HG03108 (cell line): ENCODE results near the gene KCNJ5.
"Not testable (repeated sequence)": the region's sequence is repeated elsewhere in the genome, so short reads cannot be mapped to it uniquely, and the experiment has no call there.

ENCODE experiments used
- ATAC-seq: cut with Tn5 transposase; IDR thresholded peaks from one replicate; pipeline ENCODE4 v1.9.1; 2021; ENCODE audit warnings: moderate library complexity; ENCODE audit not compliant: unreplicated experiment

The KCNJ5 gene

DNA sequence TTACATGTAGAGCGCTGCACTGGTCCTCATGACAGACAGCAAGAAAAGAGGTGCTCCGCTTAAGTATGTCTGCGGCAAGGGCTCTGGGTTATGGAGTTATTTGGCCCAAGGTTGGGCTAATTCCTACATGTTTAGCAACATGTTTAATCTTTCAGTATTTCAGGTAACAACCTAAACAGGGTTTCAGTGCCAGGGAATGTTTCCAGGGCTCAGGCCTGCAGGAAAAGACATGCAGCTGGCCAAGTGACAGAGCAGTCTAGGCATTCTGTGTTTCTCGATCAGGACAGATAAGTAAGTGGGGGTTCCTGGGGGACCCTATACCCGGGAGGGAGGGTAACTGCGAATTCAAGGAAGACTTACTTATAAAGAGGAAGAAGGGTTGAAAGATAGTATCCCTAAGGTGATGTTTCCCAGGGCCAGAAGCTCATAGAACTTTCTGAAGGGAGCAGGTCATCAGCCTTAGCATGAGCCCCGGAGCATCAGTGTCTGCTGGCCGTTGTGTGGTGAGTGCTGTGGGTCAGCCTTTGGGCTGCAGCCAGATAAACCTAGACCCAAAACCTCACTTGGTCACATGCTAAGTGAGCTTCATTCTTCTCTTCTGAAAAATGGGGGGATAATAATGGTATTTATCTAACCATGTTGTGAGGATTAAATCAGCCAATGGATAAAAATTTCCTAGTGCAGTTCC is 18.4 kb downstream of the KCNJ5 start:
- ATAC-seq, result no peak

DNA sequence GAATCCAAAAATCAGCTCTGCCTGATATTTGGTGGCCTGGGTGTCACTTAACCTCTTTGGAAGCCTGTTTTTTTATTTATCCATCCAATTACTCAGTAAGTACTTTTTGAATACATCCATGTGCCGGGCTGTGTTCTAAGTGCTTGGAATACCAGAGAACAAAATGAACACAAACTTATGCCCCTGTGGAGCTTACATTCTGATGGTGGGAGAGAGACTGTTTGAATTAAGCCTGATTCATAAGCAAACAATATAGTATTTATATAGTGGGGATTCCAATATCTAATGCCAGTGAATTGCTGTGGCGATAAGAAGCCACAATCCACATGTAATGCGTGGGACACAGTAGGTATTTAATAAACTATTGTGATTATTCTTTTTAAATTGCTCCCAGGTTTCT is 19.4 kb downstream of the KCNJ5 start:
- ATAC-seq, result no peak

DNA sequence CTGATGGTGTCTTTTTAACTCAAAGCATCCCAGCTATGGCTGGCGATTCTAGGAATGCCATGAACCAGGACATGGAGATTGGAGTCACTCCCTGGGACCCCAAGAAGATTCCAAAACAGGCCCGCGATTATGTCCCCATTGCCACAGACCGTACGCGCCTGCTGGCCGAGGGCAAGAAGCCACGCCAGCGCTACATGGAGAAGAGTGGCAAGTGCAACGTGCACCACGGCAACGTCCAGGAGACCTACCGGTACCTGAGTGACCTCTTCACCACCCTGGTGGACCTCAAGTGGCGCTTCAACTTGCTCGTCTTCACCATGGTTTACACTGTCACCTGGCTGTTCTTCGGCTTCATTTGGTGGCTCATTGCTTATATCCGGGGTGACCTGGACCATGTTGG is 20.1 kb downstream of the KCNJ5 start:
- no peak for ATAC-seq

DNA sequence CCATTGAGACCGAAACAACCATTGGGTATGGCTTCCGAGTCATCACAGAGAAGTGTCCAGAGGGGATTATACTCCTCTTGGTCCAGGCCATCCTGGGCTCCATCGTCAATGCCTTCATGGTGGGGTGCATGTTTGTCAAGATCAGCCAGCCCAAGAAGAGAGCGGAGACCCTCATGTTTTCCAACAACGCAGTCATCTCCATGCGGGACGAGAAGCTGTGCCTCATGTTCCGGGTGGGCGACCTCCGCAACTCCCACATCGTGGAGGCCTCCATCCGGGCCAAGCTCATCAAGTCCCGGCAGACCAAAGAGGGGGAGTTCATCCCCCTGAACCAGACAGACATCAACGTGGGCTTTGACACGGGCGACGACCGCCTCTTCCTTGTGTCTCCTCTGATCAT is 20.5 kb downstream of the KCNJ5 start:
- ATAC-seq, result no peak

DNA sequence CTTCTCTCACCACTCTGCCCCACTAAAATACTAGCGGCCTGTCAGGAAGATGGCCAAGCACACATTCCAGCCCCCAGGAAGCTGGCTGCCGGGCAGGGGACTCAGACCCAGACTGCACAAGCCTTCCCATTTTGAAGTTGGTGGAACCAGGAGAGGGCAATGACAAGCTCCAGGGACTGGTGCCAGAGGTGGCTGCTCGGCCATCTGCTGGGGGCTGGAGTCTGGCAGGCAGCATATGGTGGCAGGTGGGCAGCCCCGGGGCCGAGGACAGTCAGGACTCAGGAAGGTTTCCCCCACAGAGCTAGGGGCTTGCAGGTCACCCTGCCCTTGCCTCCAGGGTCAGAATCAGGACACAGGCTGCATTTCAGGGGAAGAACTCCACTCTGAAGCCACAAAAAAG is 22.6 kb downstream of the KCNJ5 start:
- ATAC-seq, result no peak

DNA sequence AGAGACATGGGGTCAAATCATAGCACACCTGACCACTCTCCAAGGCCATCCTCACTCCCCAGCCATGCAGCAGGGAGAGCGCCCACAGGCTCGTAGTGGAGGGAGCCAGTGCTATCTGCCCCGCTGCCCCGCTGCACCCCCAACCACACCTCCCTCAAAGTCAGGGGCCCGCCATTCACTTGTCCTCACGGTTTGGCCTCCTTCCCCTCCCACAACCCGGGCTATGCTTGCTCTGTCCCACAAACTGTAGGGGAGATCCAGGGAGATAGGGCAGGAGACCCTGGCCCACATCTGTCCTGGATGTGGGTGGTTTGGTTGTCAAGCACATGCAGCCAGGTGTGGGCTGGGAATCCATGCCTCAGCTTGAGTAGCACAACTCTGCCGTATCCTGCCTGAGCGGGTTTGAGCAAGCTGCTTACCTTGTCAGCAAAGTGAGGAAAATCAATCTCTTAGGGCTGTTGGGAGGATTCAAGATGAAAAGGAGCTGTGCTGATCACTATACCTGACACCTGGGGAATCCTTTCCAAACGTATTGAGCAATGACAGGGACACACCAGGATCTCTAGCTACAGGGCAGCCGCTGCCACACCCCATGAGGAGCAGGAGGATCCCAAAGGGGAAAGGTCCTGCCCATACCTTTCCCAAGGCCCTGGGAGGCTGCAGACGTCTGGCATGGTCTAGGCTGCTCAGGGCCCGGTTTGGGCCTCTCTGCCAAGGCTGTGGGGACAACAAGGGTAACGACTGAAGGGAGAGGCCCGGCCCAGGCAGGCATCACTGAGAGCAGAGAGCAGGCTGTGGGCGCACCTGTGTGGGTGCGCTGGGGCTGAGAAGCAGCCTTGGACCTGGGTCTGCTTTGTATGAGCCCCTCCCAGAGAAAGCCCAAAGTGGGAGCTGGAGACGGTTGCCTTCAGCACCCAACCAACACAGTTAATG is 23.3 kb downstream of the KCNJ5 start:
- ATAC-seq, result no peak

DNA sequence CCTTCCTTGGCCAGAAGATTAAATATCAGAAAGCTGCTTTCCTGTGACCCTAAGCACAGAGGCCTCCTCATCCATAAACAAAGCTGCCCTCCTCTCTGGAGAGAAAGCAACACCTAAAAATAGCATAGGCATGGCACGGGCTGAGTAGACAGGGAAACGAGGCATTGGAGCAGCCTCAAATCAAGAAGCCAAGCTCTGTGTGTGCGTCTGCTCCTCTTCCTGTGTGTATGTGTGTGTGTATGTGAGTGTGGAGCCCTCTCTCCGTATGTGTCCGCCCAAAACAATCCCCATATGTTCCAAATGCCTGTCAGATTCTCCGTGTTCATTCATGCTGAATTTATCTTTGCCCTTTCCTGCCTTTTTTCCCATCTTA is 24.0 kb downstream of the KCNJ5 start:
- no peak for ATAC-seq

DNA sequence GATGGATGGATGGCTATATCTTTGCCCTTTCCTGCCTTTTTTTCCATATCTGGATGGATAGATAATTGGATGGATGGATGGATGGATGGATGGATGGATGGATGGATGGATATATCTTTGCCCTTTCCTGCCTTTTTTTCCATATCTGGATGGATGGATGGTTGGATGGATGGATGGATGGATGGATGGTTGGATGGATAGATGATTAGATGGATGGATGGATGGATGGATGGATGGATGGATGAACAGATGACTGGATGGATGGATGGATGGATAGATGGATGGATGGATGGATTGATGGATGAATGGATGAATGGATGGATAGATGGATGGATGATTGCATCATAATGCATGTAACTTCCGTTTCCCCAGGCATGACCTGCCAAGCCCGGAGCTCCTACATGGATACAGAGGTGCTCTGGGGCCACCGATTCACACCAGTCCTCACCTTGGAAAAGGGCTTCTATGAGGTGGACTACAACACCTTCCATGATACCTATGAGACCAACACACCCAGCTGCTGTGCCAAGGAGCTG is 24.9 kb downstream of the KCNJ5 start:
- no peak for ATAC-seq

DNA sequence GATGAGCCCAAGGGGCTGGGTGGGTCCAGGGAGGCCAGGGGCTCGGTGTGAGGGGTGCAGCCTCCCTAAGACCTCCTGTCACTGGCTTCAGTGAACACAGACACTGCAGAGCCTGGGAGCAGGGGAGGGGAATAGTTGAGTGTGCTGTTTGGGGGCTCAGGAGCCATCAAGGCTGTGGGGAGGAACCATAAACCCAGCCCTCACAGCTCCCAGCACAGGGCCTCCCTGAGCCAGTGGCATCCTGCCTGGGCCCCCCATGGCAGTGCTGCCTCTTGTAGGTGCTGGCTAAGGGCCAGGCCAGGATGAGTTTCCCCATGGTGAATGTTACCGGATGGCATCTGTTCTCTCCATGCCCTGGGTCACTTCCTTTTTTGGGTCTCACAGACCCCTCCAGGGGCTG is 25.5 kb downstream of the KCNJ5 start:
- ATAC-seq, result no peak

DNA sequence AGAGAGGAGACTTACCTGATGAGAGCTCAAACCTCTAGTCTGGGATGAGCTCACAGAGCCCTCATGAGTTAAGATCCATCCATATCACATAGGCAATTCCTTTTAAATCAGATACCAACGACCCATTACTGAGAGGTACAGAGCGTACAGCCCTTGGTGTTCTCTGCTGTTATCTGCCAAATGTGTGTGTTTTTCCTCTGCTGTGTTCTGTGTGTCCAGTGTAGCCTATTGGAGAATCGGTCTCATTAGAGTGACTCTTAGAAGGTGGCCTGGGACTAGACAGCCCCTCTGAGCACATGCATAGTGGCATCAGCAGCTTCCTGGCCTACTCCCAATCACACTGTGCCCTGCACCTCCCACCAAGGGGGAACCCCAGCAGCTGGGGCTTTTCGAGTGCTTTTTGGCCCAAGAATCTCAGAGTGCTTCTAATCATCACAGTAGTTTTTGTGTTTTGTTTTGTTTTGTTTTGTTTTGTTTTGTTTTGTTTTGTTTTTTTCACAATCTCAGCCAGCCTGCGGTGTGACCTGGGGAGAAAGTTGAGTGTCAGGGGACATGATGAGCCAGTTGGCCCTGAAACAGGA is 26.1 kb downstream of the KCNJ5 start:
- no peak for ATAC-seq

DNA sequence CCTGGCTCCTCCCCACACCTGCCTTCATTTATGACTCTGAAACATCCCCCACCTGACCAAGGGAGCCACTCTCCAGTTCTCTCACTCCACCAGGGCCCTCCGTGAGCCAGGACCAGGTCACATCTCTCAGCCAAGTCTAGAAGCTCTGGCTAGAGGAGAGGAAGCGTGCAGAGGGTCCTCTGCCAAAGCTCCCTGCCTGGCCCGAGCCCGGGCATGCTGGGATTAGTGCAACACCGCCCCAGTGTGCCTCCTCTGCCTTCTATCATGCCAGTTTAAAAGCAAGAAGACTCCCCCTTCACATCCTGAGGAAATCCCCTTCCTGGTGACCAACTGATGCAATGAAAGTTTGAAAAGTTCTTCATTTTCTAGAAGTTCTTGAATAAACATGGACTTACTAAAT is 28.1 kb downstream of the KCNJ5 start:
- ATAC-seq, result no peak

DNA sequence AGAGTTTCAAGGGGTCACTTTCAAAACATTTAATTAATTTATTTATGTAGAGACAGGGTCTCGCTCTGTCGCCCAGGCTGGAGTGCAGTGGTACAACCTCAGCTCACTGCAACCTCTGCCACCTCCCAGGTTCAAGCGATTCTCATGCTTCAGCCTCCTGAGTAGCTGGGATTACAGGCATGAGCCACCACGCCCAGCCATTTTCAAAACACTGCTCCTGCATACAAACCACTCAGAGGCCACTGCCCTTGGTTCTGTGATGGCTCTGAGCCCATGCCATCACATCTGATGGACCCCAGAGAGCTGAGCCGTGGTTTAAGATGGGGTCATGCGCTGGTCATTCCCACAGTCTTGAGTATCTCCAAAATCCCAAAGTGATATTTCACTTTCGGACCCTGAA is 28.5 kb downstream of the KCNJ5 start:
- not testable (repeated sequence) for ATAC-seq

DNA sequence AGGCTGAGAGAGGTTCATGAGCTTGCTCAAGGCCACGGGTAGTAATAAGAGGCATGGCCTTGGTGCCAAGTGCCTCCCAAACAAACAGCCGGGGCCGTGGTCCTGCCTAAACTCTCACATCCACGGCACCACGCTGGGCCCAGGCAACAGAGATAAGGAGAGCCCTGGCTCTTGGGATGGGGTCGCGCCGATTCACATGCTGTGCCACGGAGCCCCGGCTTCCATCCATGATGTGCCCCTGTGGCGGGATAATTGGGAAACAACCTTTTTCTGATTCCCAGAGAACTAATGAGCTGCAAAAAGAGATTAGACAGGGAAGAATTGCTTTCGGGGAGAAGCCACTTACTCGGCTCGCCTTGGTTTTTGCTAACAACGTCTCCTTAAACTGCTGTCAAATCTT is 29.5 kb downstream of the KCNJ5 start:
- no peak for ATAC-seq

DNA sequence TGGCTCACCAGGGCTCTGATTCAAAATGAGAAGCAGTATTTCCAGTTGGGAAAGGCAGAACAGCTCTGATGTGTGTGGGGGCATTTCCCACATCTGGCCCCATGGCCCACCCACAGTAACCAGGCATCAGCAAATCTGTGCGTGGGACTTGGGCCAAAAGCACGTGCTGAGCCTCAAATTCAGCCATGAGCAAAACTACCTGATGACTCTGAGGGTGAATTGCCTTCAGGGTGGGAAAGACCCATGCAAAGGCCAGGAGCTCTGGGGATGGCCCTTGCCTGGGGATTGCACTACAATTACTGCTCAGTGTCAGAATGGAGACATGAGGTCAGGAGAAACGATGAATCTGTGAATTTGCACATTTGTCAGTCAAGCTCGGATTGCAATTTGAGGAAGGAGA is 30.6 kb downstream of the KCNJ5 start:
- no peak for ATAC-seq

DNA sequence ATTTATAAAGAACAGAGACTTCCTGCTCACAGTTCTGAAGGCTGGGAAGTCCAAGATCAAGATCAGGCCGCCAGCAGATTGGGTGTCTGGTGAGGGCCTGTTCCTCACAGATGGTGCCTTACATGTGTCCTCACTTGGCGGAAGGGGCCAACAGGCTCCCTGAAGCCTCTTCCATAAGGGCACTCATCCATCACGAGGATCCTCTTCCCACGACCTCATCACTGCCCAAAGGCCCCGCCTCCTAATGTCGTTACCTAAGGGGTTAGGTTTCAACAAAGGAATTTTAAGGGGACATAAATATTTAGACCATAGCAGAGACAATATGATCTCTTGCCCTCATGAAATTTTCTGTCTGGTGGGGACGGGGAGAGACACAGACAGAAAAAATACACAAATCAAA is 32.9 kb downstream of the KCNJ5 start:
- ATAC-seq, result no peak

DNA sequence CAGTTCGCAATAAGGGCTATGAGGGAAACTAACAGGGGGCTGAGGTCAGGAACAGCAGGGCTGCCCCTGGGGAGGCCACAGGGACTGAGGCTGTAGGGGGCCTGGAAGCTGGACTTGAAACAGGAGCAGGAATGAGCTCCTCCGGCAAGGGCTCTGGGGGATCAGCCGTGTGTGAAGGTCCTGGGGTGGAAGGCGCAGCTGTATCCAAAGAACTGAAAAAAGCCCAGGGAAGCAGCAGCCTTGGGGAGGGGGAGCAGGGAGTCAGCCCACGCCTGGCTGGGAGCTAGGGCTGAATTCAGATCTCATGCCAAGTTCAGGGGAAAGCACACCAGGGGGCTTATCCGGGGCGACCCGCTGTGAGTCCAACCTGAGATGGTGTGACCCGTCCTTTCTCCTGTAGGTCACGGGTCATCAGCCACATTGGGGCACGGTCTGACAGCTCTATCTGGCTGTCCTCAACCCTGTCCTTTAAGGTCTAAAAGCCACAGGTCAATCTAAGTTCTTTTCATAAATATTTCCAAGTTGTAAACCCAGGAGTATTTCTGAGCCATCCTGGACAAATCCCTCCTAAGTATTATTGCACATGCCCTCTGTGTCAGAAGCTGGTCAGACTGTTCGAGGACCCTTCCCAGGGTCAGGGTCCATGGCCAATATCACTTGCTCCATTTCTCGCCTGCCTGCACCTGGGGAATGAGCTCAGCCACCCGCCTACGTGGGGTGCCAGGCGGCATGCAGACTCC is 33.5 kb downstream of the KCNJ5 start:
- no peak for ATAC-seq

DNA sequence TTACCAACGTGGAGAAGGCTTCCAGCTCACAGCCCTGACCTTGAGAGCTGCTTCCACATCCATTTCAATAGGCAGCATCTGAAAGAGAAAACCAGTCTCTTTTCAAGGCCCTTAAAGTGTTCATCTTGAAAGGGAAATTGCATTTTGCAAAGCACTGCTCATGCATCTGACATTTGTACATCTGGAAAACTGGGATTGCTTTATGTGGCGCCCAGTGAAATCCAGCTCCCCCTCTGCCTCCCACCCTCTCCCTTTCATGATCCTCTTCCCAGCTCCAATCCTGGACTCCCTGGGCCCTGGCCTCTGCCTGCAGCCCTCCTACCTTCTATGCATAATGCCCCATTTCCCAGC is 34.1 kb downstream of the KCNJ5 start:
- no peak for ATAC-seq

DNA sequence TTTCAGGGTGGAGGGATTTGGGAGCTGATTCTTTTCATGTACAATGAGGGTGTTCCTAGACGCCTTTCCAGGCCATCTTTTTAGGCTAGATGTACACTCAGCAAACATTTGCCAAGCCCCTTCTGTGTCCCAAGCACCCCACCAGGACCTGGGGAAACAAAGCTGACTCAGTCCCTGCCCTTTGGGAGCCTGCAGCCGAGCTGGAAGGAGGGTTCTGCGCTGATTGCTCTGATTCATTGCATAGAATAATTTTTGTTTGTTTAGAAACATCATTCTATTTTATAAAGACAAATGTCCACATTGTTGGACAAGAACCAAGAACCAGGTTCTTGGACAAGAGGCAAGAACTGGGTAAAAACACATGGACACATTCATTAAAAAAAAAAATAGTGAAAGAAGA is 34.8 kb downstream of the KCNJ5 start:
- ATAC-seq, result no peak

DNA sequence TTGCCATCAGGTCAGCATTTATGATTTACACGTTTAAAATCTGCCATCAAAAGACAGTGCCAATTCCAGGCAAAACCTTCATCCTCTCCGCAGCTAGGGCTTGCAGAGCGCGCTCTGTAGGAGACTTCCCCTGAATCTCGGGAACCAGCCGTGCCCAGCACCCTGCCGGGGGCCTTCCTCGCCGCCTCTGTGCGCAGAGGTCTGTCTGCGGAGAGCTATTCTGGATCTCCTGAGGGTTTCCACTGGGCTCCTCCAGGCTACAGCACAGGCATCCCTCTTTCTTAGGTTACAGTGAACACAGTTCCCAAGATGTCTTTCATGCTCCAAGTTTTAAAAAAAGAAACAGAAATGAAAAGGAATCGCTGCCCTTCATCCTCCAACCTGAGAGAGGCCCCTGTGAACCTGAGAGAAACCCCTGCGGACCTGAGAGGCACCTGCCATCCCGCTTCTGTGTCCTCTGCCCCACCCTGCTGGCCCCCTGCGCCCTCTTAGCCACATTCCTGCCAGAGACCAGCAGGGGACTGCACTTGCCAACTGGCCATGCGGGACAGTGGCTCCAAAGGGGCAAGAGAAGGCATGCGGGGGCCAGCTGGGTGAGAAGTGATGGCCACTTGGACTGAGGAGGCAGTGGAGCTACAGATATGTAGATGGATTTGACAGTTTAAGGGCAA is 35.4 kb downstream of the KCNJ5 start:
- ATAC-seq, result no peak

DNA sequence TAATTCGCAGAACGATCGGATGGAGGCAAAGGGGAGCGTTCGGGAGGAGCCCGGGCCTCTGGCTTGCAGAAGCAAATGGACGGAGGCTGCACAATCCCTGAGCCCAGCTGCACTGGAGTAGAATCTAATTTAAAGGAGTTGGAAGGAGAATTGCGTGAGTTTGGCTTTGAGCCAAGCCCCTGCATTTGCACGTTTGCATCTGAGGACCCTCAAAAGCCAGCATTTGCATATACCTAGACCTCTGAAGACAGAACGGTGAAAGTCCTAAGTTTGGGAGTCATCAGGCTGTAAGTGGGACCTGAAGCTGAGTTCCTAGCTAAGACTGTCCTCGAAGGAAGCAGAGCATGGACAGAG is 35.9 kb downstream of the KCNJ5 start:
- no peak for ATAC-seq
